Kidney (tissue), 14 donors: Measurements from ENCODE around the gene CPNE7. TPM values are rescaled to one million over a fixed set of nuclear protein-coding genes. Genes with fewer than 3 reads are reported as not detected.

Source experiments
- DNase-seq, 5 donors: peaks; one replicate each; pipeline ENCODE4 v3.0.0-alpha.2; 2013 to 2020
- FAIRE-seq: peaks from 2 replicates; lab custom pipeline; 2012; peaks lifted over from hg19 to GRCh38; lab: Jason Lieb, UNC
- H3K27ac ChIP-seq, 2 donors: one replicate each; pipeline ENCODE4 v1.7.0; 2013; ENCODE audit warnings: low read depth in 2 of 2, low read length in 2 of 2, inconsistent platforms in 1 of 2
- H3K27me3 ChIP-seq: one replicate; pipeline ENCODE4 v1.7.1; 2013; ENCODE audit warnings: low read length, inconsistent platforms; ENCODE audit not compliant: control insufficient read depth, insufficient read depth
- H3K36me3 ChIP-seq, 3 donors: one replicate each; pipeline versions ENCODE4 v1.7.0 to v1.7.1; 2013; ENCODE audit warnings: low read length in 3 of 3, control low read depth in 1 of 3, inconsistent platforms in 1 of 3; ENCODE audit not compliant: insufficient read depth in 3 of 3, control insufficient read depth in 2 of 3
- H3K4me1 ChIP-seq, 3 donors: one replicate each; pipeline versions ENCODE4 v1.7.0 to v1.7.1; 2013; ENCODE audit warnings: low read length in 3 of 3, inconsistent platforms in 1 of 3, low read depth in 1 of 3; ENCODE audit not compliant: control insufficient read depth in 2 of 3, insufficient read depth in 2 of 3
- H3K4me3 ChIP-seq, 3 donors: one replicate each; pipeline versions ENCODE4 v1.7.0 to v1.8.1; 2013; ENCODE audit warnings: low read length in 3 of 3, control low read depth in 1 of 3, inconsistent platforms in 1 of 3
- H3K9ac ChIP-seq, 3 donors: one replicate each; pipeline versions ENCODE4 v1.7.0 to v1.7.1; 2013; ENCODE audit warnings: low read length in 3 of 3, control low read depth in 1 of 3, inconsistent platforms in 1 of 3
- H3K9me3 ChIP-seq, 3 donors: one replicate each; pipeline versions ENCODE4 v1.7.0 to v1.7.1; 2013; ENCODE audit warnings: low read length in 3 of 3, control low read depth in 1 of 3, inconsistent platforms in 1 of 3; ENCODE audit not compliant: control insufficient read depth in 2 of 3, insufficient read depth in 1 of 3
- intact Hi-C: fragments of 100-400 bp; cut with DNase I; formaldehyde crosslinking; loops from one replicate; pipeline ENCODE4 v1.11.1; 2022
- polyA plus RNA-seq: library from polyadenylated mRNA; stranded (reverse); fragments of 350-450 nt; fragmentation: Illumina TruSeq; extraction: RNeasy Lipid Tissue Mini Kit (QIAGEN cat#74804); gene quantifications from one replicate; pipeline ENCODE4 v1.2.3, GENCODE V29; 2014; ENCODE audit warnings: low read depth, low replicate concordance; ENCODE audit not compliant: insufficient read depth
- total RNA-seq: library from RNA; stranded (reverse); fragmentation: NEBNext Ultra II Directional; extraction: Animal tissue kit (Norgen Biotek cat#: 25700); gene quantifications from one replicate; pipeline ENCODE4 v1.2.1, GENCODE V29; 2021
- TF ChIP-seq, protein P1 (sequence below): IDR thresholded peaks from 3 replicates; pipeline ENCODE4 v1.5.1; 2012; ENCODE audit warnings: mild to moderate bottlenecking, moderate library complexity, borderline replicate concordance; ENCODE audit not compliant: insufficient read depth; ENCODE audit errors: extremely low read depth
- donor health status: control.
- donor health status: control.
- donor health status: control.
- donor health status: control.
- donor health status: control.
- donor health status: DM: yes; HTN: yes; CAD: no.
- donor health status: Normal renal cell carcinoma (clear cell type).

Gene CPNE7
- total and polyA plus RNA-seq, 2 donors from 2014 or later, result 1.5 to 13.7 TPM

GRCh38 chr16:89595330-89596060, 19.9 kb downstream of the CPNE7 start:
- Histone ChIP-seq H3K27ac (no peak overlapping the region), H3K4me3 (no peak overlapping the region), H3K9me3 (no peaks in the 10 kb centered on the region), H3K36me3 (no peaks in the 10 kb centered on the region), H3K9ac (no peak overlapping the region), H3K27me3 (no peaks in the 10 kb centered on the region), H3K4me1 (no peaks in the 10 kb centered on the region)
- DNase-seq (no peak), FAIRE-seq (no peak)
- intact Hi-C loops, result no loop called here
- TF ChIP-seq, protein P1, sequence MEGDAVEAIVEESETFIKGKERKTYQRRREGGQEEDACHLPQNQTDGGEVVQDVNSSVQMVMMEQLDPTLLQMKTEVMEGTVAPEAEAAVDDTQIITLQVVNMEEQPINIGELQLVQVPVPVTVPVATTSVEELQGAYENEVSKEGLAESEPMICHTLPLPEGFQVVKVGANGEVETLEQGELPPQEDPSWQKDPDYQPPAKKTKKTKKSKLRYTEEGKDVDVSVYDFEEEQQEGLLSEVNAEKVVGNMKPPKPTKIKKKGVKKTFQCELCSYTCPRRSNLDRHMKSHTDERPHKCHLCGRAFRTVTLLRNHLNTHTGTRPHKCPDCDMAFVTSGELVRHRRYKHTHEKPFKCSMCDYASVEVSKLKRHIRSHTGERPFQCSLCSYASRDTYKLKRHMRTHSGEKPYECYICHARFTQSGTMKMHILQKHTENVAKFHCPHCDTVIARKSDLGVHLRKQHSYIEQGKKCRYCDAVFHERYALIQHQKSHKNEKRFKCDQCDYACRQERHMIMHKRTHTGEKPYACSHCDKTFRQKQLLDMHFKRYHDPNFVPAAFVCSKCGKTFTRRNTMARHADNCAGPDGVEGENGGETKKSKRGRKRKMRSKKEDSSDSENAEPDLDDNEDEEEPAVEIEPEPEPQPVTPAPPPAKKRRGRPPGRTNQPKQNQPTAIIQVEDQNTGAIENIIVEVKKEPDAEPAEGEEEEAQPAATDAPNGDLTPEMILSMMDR, result no peak

DNA sequence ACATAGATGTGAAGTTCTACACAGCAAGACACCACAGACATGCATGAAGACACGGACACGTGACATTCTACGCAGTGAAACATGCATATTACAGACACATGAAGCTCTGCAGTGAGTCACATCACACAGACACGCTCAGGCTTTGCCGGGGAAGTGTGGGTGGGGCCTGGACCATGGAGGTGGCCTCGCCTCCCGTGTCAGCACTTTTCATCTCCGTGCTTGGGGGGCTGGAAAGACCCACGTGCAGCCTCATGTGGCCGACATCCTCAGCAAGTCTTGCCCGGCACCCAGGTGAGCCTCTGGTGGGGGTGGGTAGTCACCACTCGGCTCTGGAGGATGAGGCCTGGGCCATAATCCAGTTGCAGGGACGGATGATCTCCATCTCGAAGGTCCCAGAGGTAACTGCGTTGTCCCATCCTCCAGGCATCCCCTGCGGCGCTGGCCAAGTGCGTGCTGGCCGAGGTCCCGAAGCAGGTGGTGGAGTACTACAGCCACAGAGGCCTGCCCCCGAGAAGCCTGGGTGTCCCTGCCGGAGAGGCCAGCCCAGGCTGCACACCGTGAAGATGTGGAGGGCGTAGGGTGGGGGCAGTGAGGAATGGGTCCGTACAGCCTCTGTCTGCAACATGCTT, 20.6 kb downstream of the CPNE7 start:
- Histone ChIP-seq H3K9ac (no peak overlapping the region), H3K4me1 (no peaks in the 10 kb centered on the region), H3K36me3 (no peaks in the 10 kb centered on the region), H3K4me3 (no peak overlapping the region), H3K9me3 (no peaks in the 10 kb centered on the region), H3K27ac (no peak overlapping the region), H3K27me3 (no peaks in the 10 kb centered on the region)
- TF ChIP-seq, protein P1, result no peak
- no peak for DNase-seq
- FAIRE-seq, result no peak
- intact Hi-C loops, result no loop called here

DNA sequence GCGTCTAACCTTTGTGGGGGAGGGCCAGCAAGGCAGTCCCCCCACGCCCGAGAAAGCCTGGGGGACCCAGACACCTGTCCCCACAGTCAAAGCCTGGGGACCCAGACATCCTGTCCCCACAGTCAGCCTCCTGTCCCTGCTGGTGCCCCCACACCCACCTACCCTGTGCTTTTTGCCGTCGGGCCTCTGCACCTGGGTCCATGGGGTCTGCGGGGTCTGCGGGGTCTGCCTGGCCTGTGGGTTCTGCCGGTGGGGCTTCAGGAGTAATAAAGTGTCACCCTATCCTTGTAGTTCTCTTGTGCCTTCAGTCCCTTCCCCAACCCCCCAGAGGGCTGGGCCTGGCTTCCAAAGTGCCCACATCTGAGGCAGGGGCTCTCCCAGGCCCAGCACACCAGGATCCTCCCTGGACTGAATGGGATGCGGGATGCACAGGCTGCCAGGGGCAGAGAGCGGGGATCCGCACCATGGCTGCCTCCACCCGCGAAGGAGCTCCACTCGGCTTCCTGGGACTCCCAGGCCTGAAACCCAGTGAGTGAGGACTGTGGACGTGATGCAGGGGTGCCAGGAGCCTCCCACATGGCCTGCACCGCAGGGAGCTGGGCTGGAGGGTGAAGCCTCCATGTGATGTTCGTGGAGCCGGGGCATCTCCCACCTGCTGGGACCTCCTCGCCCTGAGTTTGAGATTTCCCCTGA, 21.5 kb downstream of the CPNE7 start:
- TF ChIP-seq, protein P1, result no peak
- Histone ChIP-seq H3K27me3 (no peaks in the 10 kb centered on the region), H3K4me1 (no peaks in the 10 kb centered on the region), H3K36me3 (no peaks in the 10 kb centered on the region), H3K9ac (no peak overlapping the region), H3K9me3 (no peaks in the 10 kb centered on the region), H3K27ac (no peak overlapping the region), H3K4me3 (no peak overlapping the region)
- no peak for FAIRE-seq
- no peak for DNase-seq
- intact Hi-C loops, result no loop called here
